SKM-1 (cell line): ENCODE results near the gene FUNDC2.
A peak's percentile ranks its signal among the peaks of the same experiment; 100 is the strongest.

Source experiments
- DNase-seq: peaks from one replicate; lab custom pipeline; 2025; ENCODE audit not compliant: unreplicated experiment; lab: John Stamatoyannopoulos, UW

Gene FUNDC2

DNA sequence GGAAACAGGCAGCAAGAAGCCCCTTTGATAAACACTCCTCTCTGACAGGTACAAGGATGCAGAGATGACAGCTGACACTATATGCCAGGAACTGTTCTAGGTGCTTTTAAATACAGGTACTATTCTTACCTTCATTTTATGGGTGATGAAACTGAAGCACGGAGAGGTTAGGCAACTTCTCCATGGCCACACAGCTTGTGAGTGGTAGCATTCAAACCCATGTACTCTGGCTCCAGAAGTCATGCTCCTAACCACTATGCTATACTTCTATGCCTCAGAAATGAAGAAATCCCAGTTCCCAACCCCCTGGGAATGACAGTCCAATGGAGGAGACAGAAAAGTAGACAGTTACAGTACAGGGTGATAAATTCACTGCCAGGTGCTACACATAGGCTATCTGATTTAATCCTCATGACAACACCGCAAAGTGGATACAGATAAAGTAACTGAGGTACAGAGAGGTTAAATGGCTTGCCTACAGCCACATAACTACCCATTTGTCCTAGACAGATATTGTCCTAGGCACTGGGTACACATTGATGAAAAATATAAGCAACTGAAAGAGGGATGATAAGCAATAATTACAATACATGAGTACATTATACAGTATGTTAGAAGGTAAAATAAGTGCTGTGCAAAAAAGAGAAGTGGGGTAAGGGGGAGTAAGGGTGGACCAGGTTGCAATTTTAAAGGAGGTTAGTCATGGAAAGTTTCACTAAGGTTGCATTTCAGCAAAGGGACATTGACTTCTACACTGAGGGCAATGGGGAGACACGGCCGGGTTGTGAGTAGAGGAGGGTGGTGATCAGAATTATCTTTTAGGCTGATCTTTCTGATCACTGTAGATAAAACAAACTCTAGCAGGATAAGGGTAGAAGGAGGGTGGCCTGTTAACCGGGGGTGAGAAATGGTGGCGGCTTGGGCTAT is 2.5 kb upstream of the FUNDC2 start:
- DNase-seq = no peak

DNA sequence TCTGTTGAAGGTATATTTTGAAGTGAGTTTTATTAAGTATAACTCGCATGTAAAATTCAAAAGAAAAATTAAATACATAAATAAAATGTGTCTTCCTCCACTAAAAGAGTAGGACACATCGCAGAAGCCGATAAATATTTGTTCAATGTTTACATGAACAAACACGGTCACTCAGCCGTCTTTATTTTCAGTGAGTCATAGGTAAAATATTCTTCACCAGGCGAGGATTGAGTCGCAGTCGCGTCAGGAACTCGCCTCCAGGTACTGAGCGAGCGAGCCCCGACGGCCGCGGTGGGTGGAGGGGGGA is 271 bp upstream of the FUNDC2 start:
- DNase-seq = no peak

DNA sequence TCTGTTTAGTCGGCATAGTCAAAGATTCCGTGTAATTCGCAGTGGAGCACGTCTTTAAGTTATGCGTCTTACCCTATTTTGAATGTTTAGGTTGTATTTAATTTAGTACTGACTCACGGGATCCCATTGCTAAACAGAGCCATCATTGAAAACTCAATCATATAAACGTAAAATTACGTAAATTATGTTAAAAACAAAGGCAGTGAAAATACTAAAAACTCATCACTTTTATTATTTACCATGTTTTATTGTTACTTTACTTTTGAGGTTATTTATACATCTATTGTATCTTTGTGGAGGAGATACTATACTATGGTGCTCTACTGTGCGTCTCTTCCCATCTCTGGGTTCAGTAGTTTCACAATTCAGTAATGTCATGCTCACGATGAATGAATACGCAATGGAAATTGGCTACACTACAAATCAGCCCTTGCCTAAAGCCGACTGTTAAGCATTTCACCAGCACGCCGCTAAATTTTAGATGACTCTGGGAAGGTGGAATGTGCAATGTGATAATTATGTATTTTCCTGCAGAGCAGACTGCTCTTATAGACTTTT is 944 bp downstream of the FUNDC2 start:
- DNase-seq = no peak

DNA sequence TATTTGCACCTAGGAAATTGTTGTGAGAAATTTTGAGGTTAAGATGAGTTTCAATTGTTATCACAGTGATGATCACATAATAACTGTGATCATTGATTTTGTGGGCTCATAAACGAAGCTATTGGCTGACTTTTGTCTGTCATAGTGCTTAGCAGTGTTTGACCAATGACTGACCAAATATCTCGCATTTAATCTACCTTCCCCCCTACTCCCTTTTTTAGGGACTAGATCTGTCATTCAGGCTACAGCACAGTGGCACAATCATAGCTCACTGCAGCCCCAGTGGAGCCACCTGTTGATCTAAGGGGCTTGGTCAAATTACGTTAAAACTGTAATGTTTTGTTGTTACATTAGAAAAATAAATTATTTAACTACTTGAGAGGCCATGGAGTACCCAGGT is 1.5 kb downstream of the FUNDC2 start:
- no peak for DNase-seq

DNA sequence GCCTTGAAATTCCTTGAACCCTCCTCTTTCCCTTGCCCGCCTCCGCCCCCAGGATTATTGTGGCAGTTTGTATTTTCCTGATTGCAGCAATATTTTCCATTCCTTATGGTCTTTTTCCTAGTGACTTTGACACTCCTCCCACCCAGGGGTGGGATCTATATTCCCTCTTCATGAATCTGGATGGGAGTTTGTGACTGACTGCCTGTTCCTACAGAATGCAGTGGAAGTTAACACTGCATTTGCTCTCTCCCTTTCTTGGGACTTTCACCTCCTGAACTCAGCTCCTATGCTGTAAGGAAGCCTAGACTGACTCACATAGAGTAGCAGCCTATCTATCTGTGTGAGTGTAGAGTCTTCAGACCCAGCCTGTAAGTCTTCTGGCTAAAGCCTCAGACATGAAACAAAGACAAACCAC is 2.2 kb downstream of the FUNDC2 start:
- no peak for DNase-seq

DNA sequence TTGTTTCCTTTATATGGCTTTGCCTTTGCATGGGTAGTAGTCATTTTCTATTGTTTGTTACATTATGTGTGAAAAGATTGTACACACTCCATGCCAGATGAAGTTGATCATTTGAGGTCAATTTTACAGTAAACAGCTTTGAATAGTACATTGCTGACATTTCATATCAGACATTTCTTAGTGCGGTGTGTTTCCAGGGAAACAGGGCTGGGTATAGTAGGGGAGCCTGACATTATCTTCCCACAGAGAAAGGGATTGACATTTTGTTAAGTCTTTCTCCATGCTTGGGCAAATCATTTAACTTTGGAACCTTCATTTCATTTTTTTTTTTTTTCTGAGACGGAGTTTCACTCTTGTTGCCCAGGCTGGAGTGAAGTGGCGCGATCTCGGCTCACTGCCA is 5.0 kb downstream of the FUNDC2 start:
- DNase-seq = no peak

DNA sequence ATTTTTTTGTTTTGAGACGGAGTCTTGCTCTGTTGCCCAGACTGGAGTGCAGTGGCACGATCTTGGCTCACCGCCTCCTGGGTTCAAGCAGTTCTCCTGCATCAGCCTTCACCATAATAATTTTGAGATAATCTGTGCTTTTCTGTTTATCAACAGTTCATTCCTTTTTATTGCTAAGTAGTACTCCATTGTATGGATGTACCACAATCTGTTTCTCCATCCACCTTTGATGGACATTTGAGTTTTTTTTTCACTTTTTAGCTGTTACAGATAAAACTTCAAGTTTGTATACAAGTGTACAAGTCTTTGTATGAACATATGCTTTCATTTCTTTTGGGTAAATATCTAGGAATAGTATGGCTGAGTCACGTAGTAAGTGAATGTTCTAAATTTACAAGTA is 9.0 kb downstream of the FUNDC2 start:
- no peak for DNase-seq

DNA sequence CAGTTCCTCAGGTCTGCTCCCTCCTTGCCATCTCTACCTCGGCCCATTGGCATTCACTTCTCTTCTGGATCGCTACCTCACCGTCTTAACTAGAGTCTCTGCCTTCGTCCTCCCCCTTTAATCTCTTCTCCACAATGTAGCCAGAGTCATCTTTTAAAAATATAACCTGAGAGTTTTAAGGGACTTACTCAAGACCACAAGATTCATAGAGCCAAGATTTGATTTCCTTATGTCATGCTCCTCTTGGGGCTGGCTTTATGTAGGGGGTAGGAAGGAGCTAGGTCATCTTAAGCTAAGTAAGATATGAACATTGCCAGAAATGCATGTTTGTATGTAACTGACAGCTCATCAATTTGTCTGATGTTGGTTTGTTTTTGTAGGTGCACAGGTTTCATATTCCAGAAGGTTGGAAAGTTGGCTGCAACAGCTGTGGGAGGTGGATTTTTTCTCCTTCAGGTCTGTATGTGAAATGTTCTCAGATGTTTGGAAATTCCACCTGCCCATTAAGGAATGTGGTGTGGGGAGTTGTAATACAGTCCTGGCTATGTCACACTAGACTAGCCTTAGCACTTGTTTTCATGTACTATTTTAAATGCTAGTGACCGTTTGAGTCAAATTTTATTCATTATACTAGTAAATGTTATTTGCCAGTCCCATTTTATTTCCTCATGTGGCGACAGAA is 19.6 kb downstream of the FUNDC2 start:
- DNase-seq = no peak

DNA sequence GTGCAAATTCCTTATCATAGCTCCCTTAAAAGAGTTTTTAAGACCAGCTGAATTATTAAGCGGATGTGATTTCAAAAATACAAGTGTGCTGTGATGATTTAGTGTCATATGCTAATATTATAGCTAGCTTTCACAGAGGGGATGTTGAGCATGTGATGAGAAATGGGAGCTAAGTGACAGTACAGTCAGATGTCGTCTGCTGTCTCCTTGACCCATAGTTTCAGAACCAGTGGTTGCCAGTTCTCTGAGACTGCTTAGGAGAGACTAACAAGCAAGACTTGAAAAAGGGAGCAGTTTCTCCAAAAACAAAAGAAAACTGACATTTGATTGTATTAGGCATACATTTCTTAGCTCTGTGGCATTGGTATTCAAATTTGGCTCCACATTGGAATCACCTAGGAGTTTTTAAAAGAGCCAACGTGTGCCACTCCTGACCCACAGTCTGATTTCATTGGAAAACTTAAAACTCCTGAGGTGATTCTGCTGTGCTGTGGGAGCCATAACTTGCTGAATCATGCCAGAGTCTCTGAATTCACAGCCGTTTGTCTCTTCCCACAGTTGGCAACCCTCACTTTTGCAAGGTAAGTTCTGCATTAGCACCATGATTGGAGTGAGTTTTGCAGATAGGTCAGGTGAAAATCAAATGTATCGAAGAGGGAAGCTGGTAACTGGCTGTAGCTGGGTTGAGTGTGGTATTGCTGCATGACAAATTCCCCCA is 20.3 kb downstream of the FUNDC2 start:
- no peak for DNase-seq

DNA sequence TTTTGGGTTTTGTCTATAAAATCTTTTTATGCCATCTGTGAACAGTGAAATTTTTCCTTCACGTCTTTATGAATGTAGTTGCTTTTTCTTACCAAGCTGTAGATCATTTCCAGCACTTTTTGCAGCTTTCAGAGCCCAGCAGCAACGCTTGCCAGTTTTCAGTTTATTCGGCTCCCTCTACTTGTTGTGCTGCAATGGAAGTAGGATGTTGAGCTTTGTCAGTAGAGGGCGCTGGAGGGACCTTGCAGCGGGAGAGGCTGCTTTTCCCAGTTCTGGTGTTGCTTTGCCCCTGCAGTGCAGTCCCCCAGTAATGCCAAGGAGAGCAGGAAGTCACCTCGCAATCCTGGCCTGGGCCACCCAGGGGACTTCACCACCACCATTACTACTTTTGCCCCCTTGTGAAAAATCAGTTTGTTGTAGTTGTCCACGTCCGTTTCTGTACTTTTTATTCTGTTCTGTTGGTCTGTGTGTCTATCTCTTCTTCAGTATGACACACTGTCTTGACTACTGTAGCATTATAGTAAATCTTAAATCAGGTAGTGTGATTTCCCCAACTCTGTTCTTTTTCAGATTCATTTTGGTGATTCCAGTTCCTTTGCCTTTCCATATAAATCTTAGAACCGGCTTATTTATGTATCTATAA is 22.5 kb downstream of the FUNDC2 start:
- DNase-seq = peak; percentile 2

DNA sequence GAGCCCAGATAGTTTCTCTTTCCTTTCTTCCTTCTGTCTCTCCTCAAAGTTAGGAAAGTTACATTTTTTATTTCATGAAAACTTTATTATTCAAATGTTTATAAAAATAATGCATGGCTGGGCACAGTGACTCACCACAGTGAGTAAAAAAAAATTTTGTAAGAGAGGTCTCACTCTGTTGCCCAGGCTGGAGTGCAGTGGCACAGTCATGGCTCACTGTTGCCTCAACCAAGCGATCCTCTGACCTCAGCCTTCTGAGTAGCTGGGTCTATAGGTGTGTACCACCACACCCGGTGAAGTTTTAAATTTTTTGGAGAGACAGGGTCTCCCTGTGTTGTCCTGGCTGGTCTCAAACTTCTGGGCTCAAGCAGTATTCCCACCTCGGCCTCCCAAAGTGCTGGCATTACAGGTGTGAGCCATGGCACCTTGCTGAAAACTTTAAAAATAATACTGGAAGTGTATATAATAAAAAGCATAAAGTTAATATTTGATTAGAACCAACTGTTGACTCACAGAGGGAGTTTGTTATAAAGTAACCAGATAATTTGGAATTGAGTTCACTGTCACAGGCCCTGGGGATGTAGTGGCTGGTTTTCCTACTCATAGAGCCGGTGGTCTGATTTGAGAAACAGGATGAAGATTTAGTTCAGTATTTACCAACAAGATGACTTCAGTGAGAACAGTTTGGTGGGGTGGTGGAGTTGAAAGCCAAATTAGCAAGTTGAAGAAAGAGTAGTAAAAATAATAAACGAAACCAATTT is 26.3 kb downstream of the FUNDC2 start:
- no peak for DNase-seq

DNA sequence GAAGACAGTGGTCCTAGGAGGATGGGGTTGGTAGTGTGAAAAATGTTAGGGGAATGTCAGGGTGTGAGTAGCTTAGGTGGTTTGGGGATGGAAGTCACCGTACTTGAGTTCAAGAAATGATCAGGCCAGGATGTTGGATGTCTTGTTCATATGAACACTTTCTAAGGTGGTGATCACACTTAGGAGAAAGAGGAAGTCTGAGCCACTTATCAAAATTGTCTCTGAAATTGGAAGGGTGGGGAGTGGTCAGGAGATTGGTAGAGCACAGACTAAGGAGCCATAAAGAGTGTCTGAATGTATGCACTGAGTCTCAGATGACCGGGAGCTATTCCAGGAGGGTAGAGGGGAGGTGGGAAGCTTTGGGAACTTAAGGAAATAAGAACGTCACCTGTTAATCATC is 27.0 kb downstream of the FUNDC2 start:
- no peak for DNase-seq

DNA sequence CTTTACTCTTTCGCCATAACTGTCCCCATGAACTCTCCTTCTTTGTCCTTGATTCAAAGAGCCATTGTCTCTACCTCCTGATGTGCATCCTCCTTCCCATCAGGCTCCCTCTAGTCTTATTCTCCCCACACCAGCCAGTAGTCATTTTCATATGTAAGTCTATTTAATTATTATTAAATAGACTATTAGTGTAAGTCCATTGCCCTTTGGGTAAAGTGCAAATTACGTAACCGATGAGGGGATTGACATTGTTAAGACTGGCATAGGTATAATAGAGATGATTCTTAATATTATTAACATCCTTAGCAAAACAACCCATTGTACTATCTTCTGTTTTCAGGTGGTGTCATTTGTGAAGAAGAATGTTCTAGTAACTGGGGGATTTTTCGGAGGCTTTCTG is 27.6 kb downstream of the FUNDC2 start:
- DNase-seq = no peak

DNA sequence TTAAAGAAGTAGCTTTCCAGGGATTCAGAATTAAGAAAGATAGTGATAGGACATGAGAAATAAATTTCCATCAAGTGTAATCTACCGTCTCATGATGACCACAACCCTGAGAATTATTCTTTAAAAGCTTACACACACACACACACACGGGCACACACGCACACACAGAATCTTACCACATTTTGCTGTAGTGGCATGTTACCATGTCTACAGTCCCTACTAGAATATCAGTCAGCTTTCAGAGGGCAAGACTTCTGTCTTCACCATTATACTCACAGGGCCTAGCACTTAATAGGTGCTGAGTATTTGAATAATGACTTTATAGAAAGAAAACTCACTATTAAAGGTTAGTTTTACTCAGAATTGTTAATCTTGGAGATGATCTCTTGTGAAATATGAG is 28.9 kb downstream of the FUNDC2 start:
- DNase-seq = no peak

DNA sequence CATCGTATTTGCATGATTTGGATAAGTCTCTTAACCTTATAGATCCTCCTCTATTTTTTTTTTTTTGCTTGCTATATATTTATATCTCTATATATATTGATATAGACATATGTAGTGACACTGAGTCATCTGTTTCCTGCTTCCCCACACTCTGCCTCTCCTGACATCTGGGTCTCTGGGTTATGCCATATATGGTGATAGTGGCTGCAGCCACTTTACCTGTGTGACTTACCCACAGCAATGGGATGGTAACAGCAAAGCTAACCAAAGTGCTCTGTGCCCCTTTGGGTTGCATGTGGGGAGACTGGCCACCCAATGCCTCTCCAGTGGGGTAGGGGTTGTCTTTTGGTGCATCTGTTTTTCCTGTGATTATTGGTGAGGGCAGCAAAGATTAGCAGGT is 29.8 kb downstream of the FUNDC2 start:
- no peak for DNase-seq

DNA sequence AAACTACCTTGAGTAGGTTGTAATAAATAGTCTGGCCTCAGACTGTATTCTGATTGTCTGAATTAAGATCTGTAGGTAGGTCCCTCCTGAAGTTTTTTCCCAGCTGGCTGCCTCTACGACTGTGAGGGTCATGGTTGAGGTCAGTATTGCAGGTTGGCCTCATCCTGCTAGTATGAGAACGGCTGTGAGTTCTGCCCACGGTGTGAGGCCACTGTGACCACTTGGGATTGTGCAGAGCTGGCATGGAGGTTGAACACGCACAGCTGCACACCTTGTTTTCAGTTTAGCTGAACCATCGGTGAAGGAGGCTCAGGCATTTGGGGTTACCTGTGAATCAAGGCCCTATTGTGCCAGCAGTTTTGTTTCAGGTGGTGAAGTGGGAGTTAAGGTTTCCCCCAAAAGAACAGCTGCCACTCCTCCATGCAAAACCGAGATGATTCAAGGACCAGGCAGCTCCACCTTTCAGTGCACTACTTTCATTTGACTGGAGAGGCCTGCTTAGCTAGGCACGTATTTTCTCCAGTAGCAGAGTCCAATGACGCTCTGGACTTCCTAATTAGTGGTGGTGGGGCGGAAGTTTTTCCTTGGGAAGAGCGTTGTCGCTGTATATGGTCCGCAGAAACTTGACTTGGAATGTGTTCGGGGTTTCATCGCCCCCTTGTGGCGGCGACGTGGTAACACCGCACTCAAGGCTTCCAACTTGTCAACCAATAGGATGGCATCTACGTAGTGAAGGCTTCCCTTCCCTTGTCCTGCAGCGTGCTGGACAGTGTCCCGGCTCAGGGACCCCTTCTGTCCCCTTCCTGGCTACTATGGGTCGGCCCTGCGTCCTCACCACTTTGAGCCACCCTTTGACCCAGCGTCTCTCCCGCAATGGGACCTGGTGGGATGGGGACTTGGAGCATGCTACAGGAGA is 30.5 kb downstream of the FUNDC2 start:
- no peak for DNase-seq

DNA sequence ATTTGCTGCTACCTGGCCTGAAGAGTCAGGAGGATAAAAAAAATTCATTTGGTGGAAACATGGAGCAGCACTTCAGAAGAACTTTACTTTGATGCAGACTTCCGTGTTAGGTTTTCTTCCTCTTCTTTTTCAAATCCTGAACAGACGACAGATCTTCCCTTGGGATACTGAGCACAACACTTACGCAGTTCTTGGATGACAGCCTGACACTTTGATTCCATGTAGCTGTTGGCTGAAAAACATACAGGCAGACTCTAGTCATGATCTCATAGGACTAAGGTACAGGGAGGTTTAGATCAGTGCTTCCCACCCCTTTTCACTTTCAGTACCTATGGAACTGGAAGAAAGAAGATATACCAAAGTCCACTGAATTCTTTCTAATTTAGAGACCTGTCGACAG is 35.1 kb downstream of the FUNDC2 start:
- no peak for DNase-seq

DNA sequence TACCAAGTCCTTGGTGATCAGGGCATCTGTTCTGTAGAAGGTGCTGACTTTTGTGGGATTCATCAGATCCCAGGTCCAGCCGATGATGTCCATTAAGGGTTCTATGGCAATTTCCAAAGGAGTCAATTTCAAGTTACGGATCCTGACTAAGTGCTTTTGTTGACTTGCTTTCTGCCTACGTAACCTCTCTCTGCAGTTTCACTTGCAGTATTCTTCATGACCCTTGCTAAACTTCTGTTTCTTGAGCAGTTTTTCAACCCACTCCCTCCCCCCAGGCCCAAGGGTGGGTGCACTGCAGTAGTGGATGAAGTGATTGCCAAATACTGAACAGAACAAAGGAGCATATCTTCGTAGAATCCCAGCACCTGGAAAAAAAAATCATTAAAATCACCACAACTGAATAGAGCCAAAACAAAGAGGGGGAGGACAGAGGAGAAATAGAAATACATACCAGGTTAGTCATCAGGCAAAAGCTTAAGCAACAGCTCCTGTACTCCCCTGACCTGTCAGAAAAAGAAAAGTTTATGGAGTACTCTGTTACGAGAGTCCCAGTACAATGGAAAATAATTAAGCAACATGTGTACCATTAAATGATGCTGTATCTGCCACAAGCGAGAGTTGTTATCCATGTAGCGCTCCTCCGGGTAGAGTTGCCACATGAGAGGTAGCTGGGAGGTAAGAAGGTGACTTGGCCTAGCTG is 38.5 kb downstream of the FUNDC2 start:
- no peak for DNase-seq

DNA sequence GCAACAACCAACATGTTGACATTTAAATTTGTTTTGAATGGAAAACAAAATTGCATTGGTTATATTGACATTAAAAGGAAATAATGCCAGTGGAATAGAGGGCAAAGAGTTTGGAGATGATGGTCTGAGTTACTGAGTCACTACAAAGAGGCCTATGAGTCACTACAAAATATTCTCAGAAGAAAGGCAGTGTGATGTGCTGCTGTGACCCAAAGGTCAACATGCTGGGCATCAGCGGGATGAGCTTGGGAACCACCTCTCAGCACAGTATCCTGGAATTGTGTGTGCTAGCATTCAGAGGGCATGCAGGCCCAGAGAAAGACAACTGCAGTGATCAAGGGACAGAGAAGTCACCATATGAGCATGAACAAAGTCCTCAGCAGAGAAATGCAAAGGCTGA is 41.5 kb downstream of the FUNDC2 start:
- no peak for DNase-seq
